Hepatocyte (in vitro differentiated cells): ENCODE results near the gene RNF224.
"Not testable (repeated sequence)": the region's sequence is repeated elsewhere in the genome, so short reads cannot be mapped to it uniquely, and the experiment has no call there.

Experiments
- CTCF ChIP-seq: fragments of 200-600 bp; sonication (generic); IDR thresholded peaks from 2 replicates; pipeline ENCODE4 v1.5.1; 2016; ENCODE audit warnings: antibody characterized with exemption, mild to moderate bottlenecking; ENCODE audit not compliant: poor library complexity
- EZH2 ChIP-seq: fragments of 200-600 bp; sonication (generic); IDR thresholded peaks from 2 replicates; pipeline ENCODE4 v1.6.1; 2016; ENCODE audit warnings: antibody characterized with exemption, mild to moderate bottlenecking, borderline replicate concordance
- EZH2phosphoT487 ChIP-seq: fragments of 200-600 bp; sonication (generic); IDR thresholded peaks from one replicate; pipeline ENCODE4 v1.6.1; 2018; ENCODE audit warnings: antibody characterized with exemption, mild to moderate bottlenecking, low read depth, moderate library complexity; ENCODE audit not compliant: unreplicated experiment, severe bottlenecking

GRCh38 chr9:137243266-137243625 lies 15.9 kb downstream of the RNF224 start:
- TF ChIP-seq CTCF, EZH2, EZH2phosphoT487: not testable (repeated sequence)
